ENCODE results near the gene RAPSN.

The RAPSN gene

GRCh38 chr11:47437746-47438418 is 11.1 kb downstream of the RAPSN start:
- no peak for TF ChIP-seq CTCF (IDR thresholded peaks at IDR 0.05; ENCODE audit: insufficient read depth, low read length, poor library complexity, severe bottlenecking)
- Histone ChIP-seq H3K4me3 (replicated peaks; ENCODE audit: low read depth, low read length) (no peak overlapping the region), H3K27me3 (replicated peaks; ENCODE audit: control insufficient read depth, insufficient read depth, low read length) (no peaks in the 10 kb centered on the region), H3K36me3 (ENCODE audit: control insufficient read depth, insufficient read depth, low read length) (no peaks in the 10 kb centered on the region)
- no peak for DNase-seq (ENCODE audit: extremely low read depth, insufficient read length)

GRCh38 chr11:47437218-47437745 is 11.7 kb downstream of the RAPSN start:
- no peaks in the 10 kb centered on the region for H3K27me3 ChIP-seq (replicated peaks; ENCODE audit: control insufficient read depth, insufficient read depth, low read length)
- no peak for TF ChIP-seq CTCF (IDR thresholded peaks at IDR 0.05; ENCODE audit: insufficient read depth, low read length, poor library complexity, severe bottlenecking)
- H3K36me3 ChIP-seq (ENCODE audit: control insufficient read depth, insufficient read depth, low read length) = no peaks in the 10 kb centered on the region
- no peak for DNase-seq (ENCODE audit: extremely low read depth, insufficient read length)
- no peak overlapping the region for H3K4me3 ChIP-seq (replicated peaks; ENCODE audit: low read depth, low read length)

- no peak overlapping the region for H3K4me3 ChIP-seq (replicated peaks; ENCODE audit: low read depth, low read length)
- H3K27me3 ChIP-seq (replicated peaks; ENCODE audit: control insufficient read depth, insufficient read depth, low read length) = no peaks in the 10 kb centered on the region
- no peak for TF ChIP-seq CTCF (IDR thresholded peaks at IDR 0.05; ENCODE audit: insufficient read depth, low read length, poor library complexity, severe bottlenecking)
- no peak for DNase-seq (ENCODE audit: extremely low read depth, insufficient read length)
- H3K36me3 ChIP-seq (ENCODE audit: control insufficient read depth, insufficient read depth, low read length) = no peaks in the 10 kb centered on the region
Observed at GRCh38 chr11:47436726-47437125, 12.2 kb downstream of the RAPSN start.

DNA sequence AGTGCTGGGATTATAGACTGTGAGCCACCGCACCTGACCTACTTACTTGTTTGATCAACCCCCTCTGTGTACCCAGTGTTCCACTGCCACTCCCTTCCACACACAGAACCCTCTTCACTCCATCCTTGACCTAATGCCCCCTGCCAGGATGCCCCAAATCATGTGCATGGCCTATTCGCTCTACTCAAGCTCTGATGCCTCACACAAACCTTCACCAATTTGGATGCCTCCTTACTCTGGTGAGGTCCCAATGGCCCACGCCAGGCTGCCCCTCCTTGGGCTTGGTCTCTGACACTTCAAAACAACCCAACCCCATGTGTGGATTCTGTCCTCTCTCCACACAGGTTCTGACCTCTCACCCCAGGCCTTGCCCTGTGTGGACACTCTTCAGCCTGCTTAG is 13.2 kb downstream of the RAPSN start:
- Histone ChIP-seq H3K36me3 (ENCODE audit: control insufficient read depth, insufficient read depth, low read length) (no peaks in the 10 kb centered on the region), H3K4me3 (replicated peaks; ENCODE audit: low read depth, low read length) (no peak overlapping the region), H3K27me3 (replicated peaks; ENCODE audit: control insufficient read depth, insufficient read depth, low read length) (no peaks in the 10 kb centered on the region)
- no peak for DNase-seq (ENCODE audit: extremely low read depth, insufficient read length)
- no peak for TF ChIP-seq CTCF (IDR thresholded peaks at IDR 0.05; ENCODE audit: insufficient read depth, low read length, poor library complexity, severe bottlenecking)

DNA sequence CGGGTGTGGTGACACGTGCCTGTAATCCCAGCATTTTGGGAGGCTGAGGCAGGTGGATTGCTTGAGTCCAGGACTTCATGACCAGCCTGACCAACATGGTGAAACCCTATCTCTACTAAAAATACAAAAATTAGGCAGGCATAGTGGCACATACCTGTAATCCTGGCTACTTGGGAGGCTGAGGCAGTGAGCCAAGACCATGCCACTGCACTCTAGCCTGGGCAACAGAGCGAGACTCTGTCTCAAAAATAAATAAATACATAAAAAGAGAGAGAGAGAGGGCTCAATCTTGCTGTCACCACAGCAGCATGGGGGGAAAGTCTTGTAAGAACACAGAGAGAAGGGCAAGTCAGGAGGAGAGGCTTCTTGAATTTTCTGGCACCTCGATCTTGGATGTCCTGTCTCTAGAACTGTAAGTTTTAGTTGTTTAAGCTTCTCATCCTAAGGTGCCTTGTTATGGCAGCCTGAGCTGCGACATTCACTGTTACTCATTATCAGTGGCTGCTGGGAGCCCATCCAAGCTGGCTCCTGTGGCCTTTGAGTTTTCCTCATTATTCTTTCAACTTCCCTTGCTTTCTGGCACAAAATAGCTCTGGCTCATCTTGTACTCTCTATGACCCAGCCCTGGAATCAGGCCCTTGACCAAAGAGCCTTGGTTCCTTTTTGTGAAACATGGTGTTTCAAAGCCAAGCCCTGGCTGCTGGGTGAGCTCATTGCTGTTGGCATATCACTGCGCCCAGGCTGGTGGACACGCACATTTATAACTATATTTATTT is 14.7 kb downstream of the RAPSN start:
- Histone ChIP-seq H3K4me3 (replicated peaks; ENCODE audit: low read depth, low read length) (no peak overlapping the region), H3K36me3 (ENCODE audit: control insufficient read depth, insufficient read depth, low read length) (no peaks in the 10 kb centered on the region), H3K27me3 (replicated peaks; ENCODE audit: control insufficient read depth, insufficient read depth, low read length) (no peaks in the 10 kb centered on the region)
- no peak for DNase-seq (ENCODE audit: extremely low read depth, insufficient read length)
- no peak for TF ChIP-seq CTCF (IDR thresholded peaks at IDR 0.05; ENCODE audit: insufficient read depth, low read length, poor library complexity, severe bottlenecking)

Data from GM06990 (cell line).